PC-9 (cell line): Measurements from ENCODE around the gene CACNA1B.

Experiments used
- CTCF ChIP-seq: fragments of 200-600 bp; sonication (generic); conservative IDR thresholded peaks from 2 replicates; pipeline ENCODE4 v1.6.1; 2017; ENCODE audit warnings: mixed run types, antibody characterized with exemption, mild to moderate bottlenecking, moderate library complexity
- EZH2 ChIP-seq: fragments of 200-600 bp; sonication (generic); IDR thresholded peaks from 2 replicates; pipeline ENCODE4 v1.8.0; 2017; ENCODE audit warnings: antibody characterized with exemption, low read depth

- TF ChIP-seq CTCF: no peak
- no peak for TF ChIP-seq EZH2
Measured at GRCh38 chr9:138078846-138079245, 201.3 kb downstream of the CACNA1B start.
